ENCODE data around the gene MED29.

- TF ChIP-seq CTCF (IDR thresholded peaks at IDR 0.05) (no peak), POLR2A (IDR thresholded peaks at IDR 0.05) (no peak)
These were observed 20.4 kb upstream of the MED29 start for GRCh38 chr19:39370735-39371134.

Data from body of pancreas (tissue), 4 donors.